SH-SY5Y (cell line): Measurements from ENCODE around the gene NOLC1.

Source experiments
- GATA2 ChIP-seq: IDR thresholded peaks from 2 replicates; pipeline ENCODE4 v1.6.1; 2011; ENCODE audit warnings: mild to moderate bottlenecking, low read depth, low read length
- GATA3 ChIP-seq: IDR thresholded peaks from 2 replicates; pipeline ENCODE4 v1.6.1; 2011; ENCODE audit warnings: low read depth, mild to moderate bottlenecking, low read length, moderate library complexity

- no peak for TF ChIP-seq GATA2
- no peak for TF ChIP-seq GATA3
Measured at GRCh38 chr10:102113261-102113955, 38.8 kb upstream of the NOLC1 start.
